Measurements from ENCODE around the gene SSR4. TPM values are rescaled to one million over a fixed set of nuclear protein-coding genes. Genes with fewer than 3 reads are reported as not detected.

SSR4 gene
- total RNA-seq, 4 donors from 2014 or later: 177 to 359 (median 279) TPM

DNA sequence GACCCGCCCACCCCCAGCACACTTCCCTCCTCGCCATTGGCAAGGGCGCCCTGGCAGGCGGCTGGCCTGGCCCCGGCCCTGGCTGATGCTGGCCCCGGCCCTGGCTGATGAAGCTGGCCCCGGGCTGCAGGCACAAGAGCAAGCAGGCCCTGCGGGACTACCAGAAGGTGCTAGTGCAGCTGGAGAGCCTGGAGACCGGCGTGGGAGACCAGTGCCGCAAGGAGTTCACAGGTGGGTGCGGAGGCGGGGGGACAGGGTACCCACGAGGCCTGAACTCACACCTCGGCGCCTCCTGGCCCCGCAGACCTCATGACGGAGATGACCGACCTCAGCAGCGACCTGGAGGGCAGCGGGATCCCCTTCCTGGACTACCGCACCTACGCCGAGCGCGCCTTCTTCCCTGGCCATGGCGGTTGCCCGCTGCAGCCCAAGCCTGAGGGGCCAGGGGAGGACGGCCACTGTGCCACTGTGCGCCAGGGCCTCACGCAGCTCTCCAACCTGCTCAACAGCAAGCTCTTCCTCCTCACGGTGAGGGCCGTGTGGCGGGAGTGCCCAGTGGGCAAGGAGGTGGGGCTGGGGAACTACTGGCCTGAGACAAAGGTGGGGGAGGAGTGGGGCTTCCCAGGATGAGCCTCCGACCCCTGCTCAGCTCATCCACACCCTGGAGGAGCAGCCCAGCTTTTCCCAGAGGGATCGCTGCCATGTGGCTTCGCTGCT is 19.7 kb upstream of the SSR4 start:
- intact Hi-C loops (cut with DNase I): no loop called here
- Histone ChIP-seq H3K27me3 (no peaks in the 10 kb centered on the region), H3K4me1 (no peaks in the 10 kb centered on the region), H3K9me3 (no peaks in the 10 kb centered on the region), H3K27ac (no peak overlapping the region), H3K36me3 (no peaks in the 10 kb centered on the region), H3K4me3 (replicated peaks in 1 of 3) (no peak overlapping the region)
- TF ChIP-seq POLR2A (IDR thresholded peaks at IDR 0.05): no peak
- TF ChIP-seq, protein P1, sequence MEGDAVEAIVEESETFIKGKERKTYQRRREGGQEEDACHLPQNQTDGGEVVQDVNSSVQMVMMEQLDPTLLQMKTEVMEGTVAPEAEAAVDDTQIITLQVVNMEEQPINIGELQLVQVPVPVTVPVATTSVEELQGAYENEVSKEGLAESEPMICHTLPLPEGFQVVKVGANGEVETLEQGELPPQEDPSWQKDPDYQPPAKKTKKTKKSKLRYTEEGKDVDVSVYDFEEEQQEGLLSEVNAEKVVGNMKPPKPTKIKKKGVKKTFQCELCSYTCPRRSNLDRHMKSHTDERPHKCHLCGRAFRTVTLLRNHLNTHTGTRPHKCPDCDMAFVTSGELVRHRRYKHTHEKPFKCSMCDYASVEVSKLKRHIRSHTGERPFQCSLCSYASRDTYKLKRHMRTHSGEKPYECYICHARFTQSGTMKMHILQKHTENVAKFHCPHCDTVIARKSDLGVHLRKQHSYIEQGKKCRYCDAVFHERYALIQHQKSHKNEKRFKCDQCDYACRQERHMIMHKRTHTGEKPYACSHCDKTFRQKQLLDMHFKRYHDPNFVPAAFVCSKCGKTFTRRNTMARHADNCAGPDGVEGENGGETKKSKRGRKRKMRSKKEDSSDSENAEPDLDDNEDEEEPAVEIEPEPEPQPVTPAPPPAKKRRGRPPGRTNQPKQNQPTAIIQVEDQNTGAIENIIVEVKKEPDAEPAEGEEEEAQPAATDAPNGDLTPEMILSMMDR (IDR thresholded peaks at IDR 0.05): no peak
- DNase-seq: no peak
- WGBS, 2 donors: 80% methylated on average over 1 of the region's 37 CpGs; no CpG with 5 or more reads in 1 of the 2 donors

DNA sequence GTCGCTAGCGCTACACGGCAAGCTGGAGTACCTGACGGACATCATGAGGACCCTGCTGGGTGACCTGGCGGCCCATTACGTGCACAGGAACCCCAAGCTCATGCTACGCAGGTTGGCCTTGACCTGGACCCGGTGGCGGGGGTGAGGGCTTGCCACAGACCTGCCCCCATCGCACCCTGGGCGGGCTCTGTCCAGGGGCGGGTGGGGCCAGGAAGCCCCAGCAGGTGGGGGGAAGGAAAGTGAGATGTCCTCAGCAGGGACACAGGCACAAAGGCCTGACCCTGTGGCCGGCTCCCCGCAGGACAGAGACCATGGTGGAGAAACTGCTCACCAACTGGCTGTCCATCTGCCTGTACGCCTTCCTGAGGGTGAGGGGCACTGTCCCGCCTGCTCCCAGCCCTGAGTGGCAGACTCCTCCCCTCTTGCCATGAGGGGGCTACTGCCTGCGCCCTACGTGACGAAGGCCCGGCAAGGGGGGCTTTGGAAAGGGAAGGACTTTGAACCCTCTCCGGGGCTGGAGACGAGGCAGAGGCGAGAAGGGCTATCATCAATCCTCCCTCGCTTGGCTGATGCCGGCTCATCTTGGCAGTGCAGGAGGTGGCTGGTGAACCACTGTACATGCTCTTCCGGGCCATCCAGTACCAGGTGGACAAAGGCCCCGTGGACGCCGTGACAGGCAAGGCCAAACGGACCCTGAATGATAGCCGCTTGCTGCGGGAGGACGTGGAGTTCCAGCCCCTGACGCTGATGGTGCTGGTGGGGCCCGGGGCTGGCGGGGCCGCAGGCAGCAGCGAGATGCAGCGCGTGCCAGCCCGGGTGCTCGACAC is 19.0 kb upstream of the SSR4 start:
- Histone ChIP-seq H3K27ac (no peak overlapping the region), H3K9me3 (no peaks in the 10 kb centered on the region), H3K27me3 (no peaks in the 10 kb centered on the region), H3K36me3 (no peaks in the 10 kb centered on the region), H3K4me3 (replicated peaks in 1 of 3) (no peak overlapping the region), H3K4me1 (no peaks in the 10 kb centered on the region)
- intact Hi-C loops (cut with DNase I): no loop called here
- WGBS, 2 donors: 76% methylated on average over 3 of the region's 42 CpGs; no CpG with 5 or more reads in 1 of the 2 donors
- peak in 1 of 2 donors; percentile 0 for DNase-seq
- TF ChIP-seq, protein P1 (IDR thresholded peaks at IDR 0.05): no peak
- no peak for TF ChIP-seq POLR2A (IDR thresholded peaks at IDR 0.05)

DNA sequence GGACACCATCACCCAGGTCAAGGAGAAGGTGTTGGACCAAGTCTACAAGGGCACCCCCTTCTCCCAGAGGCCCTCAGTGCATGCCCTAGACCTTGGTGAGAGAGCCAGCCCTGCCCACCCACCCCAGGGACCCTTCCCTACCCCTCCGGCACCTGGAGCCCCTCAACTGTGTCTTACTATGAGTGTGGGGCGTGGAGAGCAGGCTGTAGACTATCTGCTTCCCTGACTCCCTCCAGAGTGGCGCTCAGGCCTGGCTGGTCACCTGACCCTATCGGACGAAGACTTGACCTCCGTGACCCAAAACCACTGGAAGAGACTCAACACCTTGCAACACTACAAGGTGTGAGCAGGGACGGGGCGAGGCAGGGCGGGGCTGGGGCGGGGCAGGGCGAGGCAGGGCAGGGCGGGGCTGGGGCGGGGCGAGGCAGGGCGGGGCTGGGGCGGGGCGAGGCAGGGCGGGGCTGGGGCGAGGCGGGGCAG is 18.3 kb upstream of the SSR4 start:
- no peak overlapping the region for H3K4me3 ChIP-seq (replicated peaks in 1 of 3)
- no peaks in the 10 kb centered on the region for H3K36me3 ChIP-seq
- intact Hi-C loops (cut with DNase I): no loop called here
- H3K9me3 ChIP-seq: no peaks in the 10 kb centered on the region
- no peak for DNase-seq
- no peaks in the 10 kb centered on the region for H3K4me1 ChIP-seq
- TF ChIP-seq POLR2A (IDR thresholded peaks at IDR 0.05): no peak
- TF ChIP-seq, protein P1 (IDR thresholded peaks at IDR 0.05): no peak
- WGBS, 2 donors: no CpG with 5 or more reads among the region's 20 CpGs
- H3K27me3 ChIP-seq: no peaks in the 10 kb centered on the region
- H3K27ac ChIP-seq: no peak overlapping the region

DNA sequence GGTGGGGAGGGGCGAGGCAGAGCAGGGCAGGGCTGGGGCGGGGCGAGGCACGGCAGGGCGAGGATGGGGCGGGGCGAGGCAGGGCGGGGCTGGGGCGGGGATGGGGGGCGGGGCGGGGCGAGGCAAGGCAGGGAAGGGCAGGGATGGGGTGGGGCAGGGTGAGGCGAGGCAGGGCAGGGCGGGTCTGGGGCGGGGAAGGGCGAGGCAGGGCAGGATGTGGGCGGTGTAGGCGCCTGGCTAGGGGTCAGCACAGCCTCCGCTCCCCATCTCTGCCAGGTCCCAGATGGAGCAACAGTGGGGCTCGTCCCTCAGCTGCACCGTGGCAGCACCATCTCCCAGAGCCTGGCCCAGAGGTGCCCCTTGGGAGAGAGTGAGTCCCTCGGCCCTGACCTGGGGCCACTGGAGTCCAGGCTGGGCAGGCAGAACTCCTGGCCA is 17.8 kb upstream of the SSR4 start:
- intact Hi-C loops (cut with DNase I): no loop called here
- 63 to 80% methylated on average over 2 to 4 of the region's 22 CpGs for WGBS, 2 donors
- H3K27ac ChIP-seq: no peak overlapping the region
- TF ChIP-seq POLR2A (IDR thresholded peaks at IDR 0.05): no peak
- TF ChIP-seq, protein P1 (IDR thresholded peaks at IDR 0.05): no peak
- H3K36me3 ChIP-seq: no peaks in the 10 kb centered on the region
- no peaks in the 10 kb centered on the region for H3K4me1 ChIP-seq
- H3K27me3 ChIP-seq: no peaks in the 10 kb centered on the region
- DNase-seq: no peak
- H3K4me3 ChIP-seq (replicated peaks in 1 of 3): no peak overlapping the region
- no peaks in the 10 kb centered on the region for H3K9me3 ChIP-seq

Measured in thyroid gland (tissue), 4 donors.